IMR-90 (cell line): Measurements from ENCODE around the gene FER1L5. TPM values are rescaled to one million over a fixed set of nuclear protein-coding genes. Genes with fewer than 3 reads are reported as not detected.

ENCODE experiments used
- ATAC-seq: fragments of 200-7000 bp; cut with Tn5 transposase; 2 replicates; pipeline ENCODE4 v1.9.1; 2020; ENCODE audit warnings: low read depth, mild to moderate bottlenecking, moderate library complexity
- BruUV-seq: library from RNA; stranded (reverse); fragments of 400-500 nt; replicated peaks from 2 replicates; lab custom pipeline; 2021; lab: Mats Ljungman, UMichigan
- CTCF ChIA-PET: fragments of 300-600 bp; formaldehyde crosslinking; extraction: SDS; loops from one replicate; lab custom pipeline; 2021; ENCODE audit warnings: antibody characterized with exemption; lab: Yijun Ruan, JAX
- POLR2A ChIA-PET: fragments of 300-600 bp; sonication (Branson Sonifier 250); formaldehyde crosslinking; loops from one replicate; lab custom pipeline; 2022; ENCODE audit warnings: antibody characterized with exemption; ENCODE audit not compliant: unreplicated experiment; lab: Charles Lee
- DNase-seq: peaks from one replicate; pipeline ENCODE4 v3.0.0; 2013
- H2AFZ ChIP-seq: replicated peaks from 2 replicates; pipeline ENCODE3; 2013; ENCODE audit warnings: low read length, mild to moderate bottlenecking; ENCODE audit not compliant: poor library complexity
- H2AK5ac ChIP-seq: 2 replicates; pipeline ENCODE4 v1.6.1; 2013; ENCODE audit warnings: low read depth, low read length, inconsistent platforms
- H2AK9ac ChIP-seq: replicated peaks from 2 replicates; pipeline ENCODE3; 2013; ENCODE audit warnings: mild to moderate bottlenecking, low read depth, low read length, moderate library complexity; ENCODE audit not compliant: poor library complexity
- H2BK120ac ChIP-seq: 2 replicates; pipeline ENCODE4 v1.6.1; 2013; ENCODE audit warnings: low read depth, low read length, inconsistent platforms
- H2BK15ac ChIP-seq: 3 replicates; pipeline ENCODE4 v1.6.1; 2013; ENCODE audit warnings: low read depth, low read length, inconsistent platforms
- H2BK20ac ChIP-seq: 2 replicates; pipeline ENCODE4 v1.6.1; 2013; ENCODE audit warnings: low read depth, mild to moderate bottlenecking, inconsistent platforms, low read length, moderate library complexity
- H2BK5ac ChIP-seq: 2 replicates; pipeline ENCODE4 v1.6.1; 2013; ENCODE audit warnings: mild to moderate bottlenecking, low read depth, low read length, inconsistent platforms; ENCODE audit not compliant: poor library complexity, severe bottlenecking
- H3K14ac ChIP-seq: replicated peaks from 2 replicates; pipeline ENCODE4 v1.6.1; 2013; ENCODE audit warnings: low read depth, low read length, inconsistent platforms
- H3K18ac ChIP-seq: 2 replicates; pipeline ENCODE4 v1.6.1; 2013; ENCODE audit warnings: low read depth, low read length, control low read depth
- H3K23ac ChIP-seq: 2 replicates; pipeline ENCODE4 v1.6.1; 2013; ENCODE audit warnings: low read depth, low read length, inconsistent platforms
- H3K27ac ChIP-seq: 2 replicates; pipeline ENCODE4 v1.5.1; 2013; ENCODE audit warnings: mild to moderate bottlenecking, control low read depth, low read length; ENCODE audit not compliant: insufficient read depth
- H3K27me3 ChIP-seq: 2 replicates; pipeline ENCODE4 v1.6.1; 2013; ENCODE audit warnings: low read length; ENCODE audit not compliant: control insufficient read depth, insufficient read depth
- H3K36me3 ChIP-seq: 2 replicates; pipeline ENCODE4 v1.6.1; 2013; ENCODE audit warnings: low read length, mixed read lengths; ENCODE audit not compliant: control insufficient read depth, insufficient read depth
- H3K4ac ChIP-seq: 2 replicates; pipeline ENCODE4 v1.6.1; 2013; ENCODE audit warnings: low read depth, low read length, inconsistent platforms
- H3K4me1 ChIP-seq: 2 replicates; pipeline ENCODE4 v1.6.1; 2013; ENCODE audit warnings: low read length, mixed read lengths; ENCODE audit not compliant: control insufficient read depth, insufficient read depth
- H3K4me2 ChIP-seq: 2 replicates; pipeline ENCODE4 v1.6.1; 2013; ENCODE audit warnings: low read depth, mild to moderate bottlenecking, control low read depth, low read length, moderate library complexity
- H3K4me3 ChIP-seq: 2 replicates; pipeline ENCODE4 v1.5.1; 2013; ENCODE audit warnings: low read depth, mild to moderate bottlenecking, control low read depth, low read length, moderate library complexity; ENCODE audit not compliant: insufficient read depth
- H3K56ac ChIP-seq: 2 replicates; pipeline ENCODE4 v1.6.1; 2013; ENCODE audit warnings: low read length, inconsistent platforms; ENCODE audit not compliant: insufficient read depth; ENCODE audit errors: extremely low read depth
- H3K79me1 ChIP-seq, 2 experiments: 2 replicates each; pipeline ENCODE4 v1.6.1; 2013; ENCODE audit warnings: low read length in 2 of 2, inconsistent platforms in 1 of 2, low read depth in 1 of 2
- H3K9ac ChIP-seq: 2 replicates; pipeline ENCODE4 v1.6.1; 2013; ENCODE audit warnings: low read depth, low read length, control low read depth
- H3K9me1 ChIP-seq: 2 replicates; pipeline ENCODE4 v1.6.1; 2013; ENCODE audit warnings: low read length, inconsistent platforms; ENCODE audit not compliant: insufficient read depth
- H3K9me3 ChIP-seq: 2 replicates; pipeline ENCODE4 v1.6.1; 2013; ENCODE audit warnings: low read length; ENCODE audit not compliant: control insufficient read depth, insufficient read depth
- H4K20me1 ChIP-seq: 2 replicates; pipeline ENCODE4 v1.6.1; 2013; ENCODE audit warnings: low read length, inconsistent platforms; ENCODE audit not compliant: insufficient read depth
- H4K5ac ChIP-seq: 2 replicates; pipeline ENCODE4 v1.6.1; 2013; ENCODE audit warnings: mild to moderate bottlenecking, low read depth, low read length, control low read depth
- H4K8ac ChIP-seq, 2 experiments: 2 replicates each; pipeline ENCODE4 v1.6.1; 2013; ENCODE audit warnings: low read depth in 2 of 2, low read length in 2 of 2, control low read depth in 1 of 2, inconsistent platforms in 1 of 2
- H4K91ac ChIP-seq: 2 replicates; pipeline ENCODE4 v1.6.1; 2013; ENCODE audit warnings: low read depth, low read length, inconsistent platforms; ENCODE audit not compliant: insufficient read depth
- CHD1 ChIP-seq: IDR thresholded peaks from 2 replicates; pipeline ENCODE4 v1.6.1; 2012; ENCODE audit warnings: low read depth, low read length, improper control_type of control experiment
- FOS ChIP-seq: fragments of 150-350 bp; IDR thresholded peaks from 2 replicates; pipeline ENCODE4 v1.6.1; 2016; ENCODE audit warnings: low read depth, low read length
- MAZ ChIP-seq: IDR thresholded peaks from 2 replicates; pipeline ENCODE4 v1.6.1; 2012; ENCODE audit warnings: low read depth, mild to moderate bottlenecking, low read length, improper control_type of control experiment, moderate library complexity, borderline replicate concordance
- MXI1 ChIP-seq: IDR thresholded peaks from 2 replicates; pipeline ENCODE4 v1.6.1; 2012; ENCODE audit warnings: low read depth, mild to moderate bottlenecking, low read length, moderate library complexity, borderline replicate concordance
- WGBS, 2 experiments: methylation state at CpG; one replicate each; pipeline versions ENCODE4 v1.1.5 to v1.1.7; 2013; ENCODE audit warnings: missing lambda C conversion rate in 2 of 2; ENCODE audit not compliant: insufficient read length in 1 of 2; ENCODE audit errors: extremely low coverage in 2 of 2; 5-methylcytosine and 5-hydroxymethylcytosine counted together
- dilution Hi-C: fragments of 300-500 bp; cut with HindIII; formaldehyde crosslinking; loops from one replicate; pipeline ENCODE4 v1.14.3; 2018; ENCODE audit warnings: low sequenced_read_pairs; ENCODE audit not compliant: unreplicated experiment
- in situ Hi-C: fragments of 300-500 bp; cut with MboI; formaldehyde crosslinking; loops from 3 replicates; pipeline ENCODE4 v1.14.3; 2019; ENCODE audit warnings: low sequenced_read_pairs, inconsistent platforms, mixed read lengths
- intact Hi-C: fragments of 100-400 bp; cut with micrococcal nuclease; formaldehyde crosslinking; loops from 2 replicates; pipeline ENCODE4 v1.10.0; 2022
- polyA plus RNA-seq, 3 experiments: library from polyadenylated mRNA; depleted of rRNA; stranded (reverse); fragments of >200 nt; gene quantifications; 2 replicates each; pipeline ENCODE4 v1.2.3, GENCODE V29; 2012; ENCODE audit warnings: low replicate concordance in 1 of 3
- total RNA-seq: library from RNA; depleted of rRNA; stranded (reverse); fragments of >200 nt; gene quantifications from 2 replicates; pipeline ENCODE4 v1.2.3, GENCODE V29; 2012
- TF ChIP-seq, protein P1 (sequence below): conservative IDR thresholded peaks from 2 replicates; pipeline ENCODE4 v1.5.1; 2012; ENCODE audit warnings: mild to moderate bottlenecking, low read depth, low read length, improper control_type of control experiment
- TF ChIP-seq, protein P2 (sequence below): fragments of 150-350 bp; IDR thresholded peaks from 2 replicates; pipeline ENCODE4 v1.6.1; 2017; ENCODE audit warnings: mild to moderate bottlenecking, antibody characterized with exemption, low read length, low read depth

FER1L5 gene
- total and polyA plus RNA-seq, 2 of the 4 experiments (the other 2 are of a cell fraction), result 0.15 to 0.36 TPM

DNA sequence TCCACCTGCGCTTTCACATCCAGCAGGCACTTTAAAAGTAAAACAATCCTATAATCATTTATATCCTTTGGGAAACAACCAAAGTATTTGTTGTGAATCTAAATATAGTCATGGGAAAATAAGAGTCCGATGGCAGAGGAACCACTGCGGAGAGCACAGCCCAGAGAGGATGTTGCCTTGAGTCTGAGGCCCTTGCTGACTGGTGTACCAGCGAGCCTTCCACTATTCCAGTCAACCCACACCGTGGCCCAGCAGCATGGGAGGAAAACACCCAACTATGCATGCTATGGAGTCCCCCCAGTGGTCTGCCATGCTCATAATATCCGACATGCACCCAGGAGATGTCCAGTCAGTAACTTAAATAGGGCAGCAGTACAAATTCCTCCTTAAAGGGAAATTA is 26.0 kb upstream of the FER1L5 start:
- H3K23ac ChIP-seq, result no peak overlapping the region
- H4K20me1 ChIP-seq, result peaks cover 4% of the 10 kb centered on the region; the same call in 1 of the 2 replicates
- no peaks in the 10 kb centered on the region for H3K27me3 ChIP-seq
- no peak overlapping the region for H3K4me3 ChIP-seq
- peaks cover 3% of the 10 kb centered on the region; the same call in 1 of the 2 replicates for H3K9me1 ChIP-seq
- DNase-seq (no peak), ATAC-seq (no peak)
- dilution Hi-C loops (no loop called here), in situ Hi-C loops (loop anchor here (25.0 kb wide), 1 partner anchor 346 kb away; no protein-coding TSS in a partner anchor), intact Hi-C loops (no loop called here)
- peaks cover 32% of the 10 kb centered on the region for H3K36me3 ChIP-seq
- H2BK20ac ChIP-seq, result no peak overlapping the region
- CTCF ChIA-PET, result no interaction called here
- H3K9ac ChIP-seq, result no peak overlapping the region
- H3K4me1 ChIP-seq, result peaks cover 4% of the 10 kb centered on the region; the same call in 1 of the 2 replicates
- H3K4me2 ChIP-seq, result no peak overlapping the region
- WGBS, 2 experiments, result 100% methylated on average over 1 of the region's 6 CpGs; no CpG with 5 or more reads in 1 of the 2 experiments
- TF ChIP-seq MXI1, result no peak
- TF ChIP-seq, protein P1, sequence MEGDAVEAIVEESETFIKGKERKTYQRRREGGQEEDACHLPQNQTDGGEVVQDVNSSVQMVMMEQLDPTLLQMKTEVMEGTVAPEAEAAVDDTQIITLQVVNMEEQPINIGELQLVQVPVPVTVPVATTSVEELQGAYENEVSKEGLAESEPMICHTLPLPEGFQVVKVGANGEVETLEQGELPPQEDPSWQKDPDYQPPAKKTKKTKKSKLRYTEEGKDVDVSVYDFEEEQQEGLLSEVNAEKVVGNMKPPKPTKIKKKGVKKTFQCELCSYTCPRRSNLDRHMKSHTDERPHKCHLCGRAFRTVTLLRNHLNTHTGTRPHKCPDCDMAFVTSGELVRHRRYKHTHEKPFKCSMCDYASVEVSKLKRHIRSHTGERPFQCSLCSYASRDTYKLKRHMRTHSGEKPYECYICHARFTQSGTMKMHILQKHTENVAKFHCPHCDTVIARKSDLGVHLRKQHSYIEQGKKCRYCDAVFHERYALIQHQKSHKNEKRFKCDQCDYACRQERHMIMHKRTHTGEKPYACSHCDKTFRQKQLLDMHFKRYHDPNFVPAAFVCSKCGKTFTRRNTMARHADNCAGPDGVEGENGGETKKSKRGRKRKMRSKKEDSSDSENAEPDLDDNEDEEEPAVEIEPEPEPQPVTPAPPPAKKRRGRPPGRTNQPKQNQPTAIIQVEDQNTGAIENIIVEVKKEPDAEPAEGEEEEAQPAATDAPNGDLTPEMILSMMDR, result no peak
- TF ChIP-seq FOS, result no peak
- no peak for TF ChIP-seq MAZ
- no peak for TF ChIP-seq CHD1
- TF ChIP-seq, protein P2, sequence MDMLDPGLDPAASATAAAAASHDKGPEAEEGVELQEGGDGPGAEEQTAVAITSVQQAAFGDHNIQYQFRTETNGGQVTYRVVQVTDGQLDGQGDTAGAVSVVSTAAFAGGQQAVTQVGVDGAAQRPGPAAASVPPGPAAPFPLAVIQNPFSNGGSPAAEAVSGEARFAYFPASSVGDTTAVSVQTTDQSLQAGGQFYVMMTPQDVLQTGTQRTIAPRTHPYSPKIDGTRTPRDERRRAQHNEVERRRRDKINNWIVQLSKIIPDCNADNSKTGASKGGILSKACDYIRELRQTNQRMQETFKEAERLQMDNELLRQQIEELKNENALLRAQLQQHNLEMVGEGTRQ, result no peak
- H4K8ac ChIP-seq, result no peak overlapping the region
- H2BK120ac ChIP-seq, result no peak overlapping the region
- H3K14ac ChIP-seq, result no peak overlapping the region
- no peak overlapping the region for H2AK9ac ChIP-seq
- no peak overlapping the region for H4K91ac ChIP-seq
- H3K9me3 ChIP-seq, result no peaks in the 10 kb centered on the region
- peaks cover 17 to 32% of the 10 kb centered on the region in 2 experiments for H3K79me1 ChIP-seq
- BruUV-seq, result no TSS peak
- H3K56ac ChIP-seq, result no peak overlapping the region
- H2BK15ac ChIP-seq, result no peak overlapping the region
- H3K18ac ChIP-seq, result no peak overlapping the region
- no peak overlapping the region for H3K4ac ChIP-seq
- H3K27ac ChIP-seq, result no peak overlapping the region
- H2AFZ ChIP-seq, result no peak overlapping the region
- H4K5ac ChIP-seq, result no peak overlapping the region
- no peak overlapping the region for H2AK5ac ChIP-seq
- POLR2A ChIA-PET, result no interaction called here
- no peak overlapping the region for H2BK5ac ChIP-seq
